H4 (cell line): Measurements from ENCODE around the gene C1orf210. TPM values are rescaled to one million over a fixed set of nuclear protein-coding genes. Genes with fewer than 3 reads are reported as not detected.

Experiments
- DNase-seq: peaks from one replicate; pipeline ENCODE4 v3.0.0-alpha.2; 2015; ENCODE audit warnings: low spot score
- total RNA-seq: library from RNA; depleted of rRNA; stranded (reverse); fragments of >200 nt; shearing (Covaris generic); gene quantifications from 2 replicates; pipeline ENCODE4 v1.2.3, GENCODE V29; 2014

Gene C1orf210
- total RNA-seq, 1 experiment from 2014 or later, result not detected

DNA sequence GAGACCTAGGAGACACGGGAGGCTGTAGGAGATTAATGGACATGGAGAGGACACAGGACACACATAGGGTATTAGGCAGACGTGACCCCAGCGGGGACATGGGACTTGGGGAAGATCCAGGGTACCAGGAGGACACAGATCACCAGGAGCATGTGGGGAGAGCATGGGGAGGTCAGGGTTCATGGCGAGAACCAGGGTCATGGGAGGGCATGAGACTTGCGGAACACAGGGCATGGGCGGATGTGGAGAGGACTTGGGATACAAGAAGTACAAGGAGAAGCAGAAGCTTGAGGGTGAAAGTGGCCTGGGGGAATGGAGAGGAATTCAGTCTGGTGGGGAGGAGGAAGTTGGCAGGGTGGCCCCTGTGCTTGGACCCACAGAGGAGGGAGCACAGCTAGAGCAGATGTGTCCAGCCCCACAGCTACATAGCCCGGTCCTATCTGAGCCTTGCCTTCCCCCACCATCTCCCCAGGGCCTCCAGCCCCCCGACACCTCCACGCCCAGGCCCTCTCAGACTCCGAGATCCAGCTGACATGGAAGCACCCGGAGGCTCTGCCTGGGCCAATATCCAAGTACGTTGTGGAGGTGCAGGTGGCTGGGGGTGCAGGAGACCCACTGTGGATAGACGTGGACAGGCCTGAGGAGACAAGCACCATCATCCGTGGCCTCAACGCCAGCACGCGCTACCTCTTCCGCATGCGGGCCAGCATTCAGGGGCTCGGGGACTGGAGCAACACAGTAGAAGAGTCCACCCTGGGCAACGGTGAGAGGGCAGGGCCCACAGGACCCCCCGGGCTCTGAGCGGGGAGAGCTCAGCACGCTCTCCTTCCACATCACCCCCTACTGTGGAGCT is 27.5 kb upstream of the C1orf210 start:
- DNase-seq, result no peak

DNA sequence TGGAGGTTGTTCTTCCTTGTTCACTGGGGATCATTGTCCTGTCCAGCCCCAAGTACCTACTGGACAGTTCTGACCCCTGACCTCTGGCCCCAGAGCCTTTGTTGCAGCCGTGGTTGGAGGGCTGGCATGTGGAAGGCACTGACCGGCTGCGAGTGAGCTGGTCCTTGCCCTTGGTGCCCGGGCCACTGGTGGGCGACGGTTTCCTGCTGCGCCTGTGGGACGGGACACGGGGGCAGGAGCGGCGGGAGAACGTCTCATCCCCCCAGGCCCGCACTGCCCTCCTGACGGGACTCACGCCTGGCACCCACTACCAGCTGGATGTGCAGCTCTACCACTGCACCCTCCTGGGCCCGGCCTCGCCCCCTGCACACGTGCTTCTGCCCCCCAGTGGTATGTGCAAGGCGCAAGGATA is 26.8 kb upstream of the C1orf210 start:
- no peak for DNase-seq

DNA sequence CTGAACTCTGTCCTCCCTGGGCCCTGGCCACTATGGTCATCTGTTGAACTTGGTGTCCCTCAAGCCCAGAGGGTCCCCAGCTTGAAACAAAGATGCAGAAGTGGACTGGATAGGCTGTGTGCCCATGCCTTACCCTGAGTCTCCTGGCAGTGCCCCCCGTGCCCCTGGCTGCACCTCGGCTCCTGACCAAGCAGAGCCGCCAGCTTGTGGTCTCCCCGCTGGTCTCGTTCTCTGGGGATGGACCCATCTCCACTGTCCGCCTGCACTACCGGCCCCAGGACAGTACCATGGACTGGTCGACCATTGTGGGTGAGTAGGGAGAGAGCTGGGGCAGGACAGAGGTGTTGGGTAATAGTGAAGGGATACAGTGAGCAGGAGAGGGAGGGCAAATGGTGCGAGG is 26.1 kb upstream of the C1orf210 start:
- DNase-seq, result no peak

DNA sequence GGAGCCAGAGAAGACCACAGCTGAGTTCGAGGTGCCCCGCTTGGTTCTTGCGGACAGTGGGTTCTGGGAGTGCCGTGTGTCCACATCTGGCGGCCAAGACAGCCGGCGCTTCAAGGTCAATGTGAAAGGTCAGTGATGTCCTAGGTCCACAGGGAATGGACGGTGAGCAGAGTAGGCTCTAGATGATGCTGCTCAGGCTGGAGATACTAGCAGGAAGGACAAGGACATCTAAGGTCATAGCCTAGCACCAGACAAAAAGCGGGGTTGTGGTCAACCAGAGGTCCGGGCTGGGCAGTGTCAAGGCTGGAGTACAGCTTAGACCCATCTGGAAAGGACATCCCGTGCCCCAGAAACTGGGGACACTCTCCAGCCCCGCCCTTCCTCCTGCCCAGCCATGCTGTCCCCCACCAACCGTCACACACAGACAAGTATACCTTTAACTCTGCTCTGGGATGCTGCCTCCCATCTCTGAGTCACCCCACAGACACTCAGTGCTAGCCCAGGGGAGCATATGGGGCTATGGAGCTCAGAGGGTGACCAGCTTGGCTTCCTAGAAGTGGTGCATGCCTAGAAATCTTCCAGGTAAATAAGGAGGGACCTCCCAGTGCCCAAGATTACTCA is 24.1 kb upstream of the C1orf210 start:
- DNase-seq, result no peak

DNA sequence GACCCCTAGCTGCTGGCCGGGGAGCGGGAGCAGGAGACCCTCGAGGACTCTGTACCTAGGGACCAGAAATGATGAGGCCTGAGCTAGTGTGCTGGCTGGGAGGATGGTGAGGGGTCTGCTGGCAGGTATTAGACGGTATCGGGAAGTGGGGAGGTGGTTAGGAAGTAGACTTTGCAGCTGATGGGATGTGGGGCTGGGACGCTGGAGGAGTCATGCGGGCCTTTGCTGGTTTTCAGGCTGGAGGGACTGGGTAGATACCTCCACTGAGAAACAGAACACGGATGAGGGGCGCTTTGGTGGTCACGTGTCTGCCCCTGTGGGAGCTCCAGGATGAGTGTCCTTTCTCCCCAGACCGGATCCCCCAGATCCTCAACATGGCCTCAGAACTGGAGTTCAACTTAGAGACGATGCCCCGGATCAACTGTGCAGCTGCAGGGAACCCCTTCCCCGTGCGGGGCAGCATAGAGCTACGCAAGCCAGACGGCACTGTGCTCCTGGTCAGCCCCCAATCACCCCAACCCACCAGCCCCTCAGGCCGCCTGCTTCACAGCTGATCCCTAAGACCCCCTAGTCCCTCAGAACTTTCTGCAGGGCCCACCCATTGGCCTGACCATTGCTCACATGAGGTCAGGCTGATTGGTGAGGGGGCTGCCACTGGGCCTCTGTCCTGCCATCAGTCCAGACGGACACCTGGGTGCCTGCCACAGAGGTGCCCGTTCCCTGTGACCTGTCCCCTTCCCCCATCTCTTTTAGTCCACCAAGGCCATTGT is 23.4 kb upstream of the C1orf210 start:
- DNase-seq, result no peak

DNA sequence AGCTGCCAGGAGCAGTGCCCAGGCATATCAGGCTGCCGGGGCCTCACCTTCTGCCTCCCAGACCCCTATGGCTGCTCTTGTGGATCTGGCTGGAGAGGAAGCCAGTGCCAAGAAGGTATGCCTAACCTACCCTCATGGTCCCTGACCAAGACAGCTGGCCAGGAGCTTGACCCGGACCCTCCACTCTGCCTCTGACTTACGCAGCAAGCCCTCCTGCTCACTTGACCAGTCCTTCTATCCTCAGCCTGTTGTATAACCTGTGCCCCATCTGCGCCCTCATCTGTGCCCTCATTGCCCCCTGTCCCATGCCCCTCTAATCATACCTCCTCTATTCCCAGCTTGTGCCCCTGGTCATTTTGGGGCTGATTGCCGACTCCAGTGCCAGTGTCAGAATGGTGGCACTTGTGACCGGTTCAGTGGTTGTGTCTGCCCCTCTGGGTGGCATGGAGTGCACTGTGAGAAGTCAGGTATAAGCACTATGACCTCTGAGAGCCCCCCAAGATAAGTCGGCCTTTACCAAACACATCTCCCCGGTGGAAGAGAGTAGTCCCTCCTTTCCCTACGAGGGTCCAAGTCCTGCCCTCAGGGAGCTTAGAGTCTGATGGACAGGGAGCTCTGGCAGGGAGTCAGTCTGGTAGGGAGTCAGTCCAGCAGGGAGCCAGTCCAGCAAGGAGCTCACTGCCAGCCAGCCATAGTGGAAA is 22.2 kb upstream of the C1orf210 start:
- DNase-seq, result no peak

DNA sequence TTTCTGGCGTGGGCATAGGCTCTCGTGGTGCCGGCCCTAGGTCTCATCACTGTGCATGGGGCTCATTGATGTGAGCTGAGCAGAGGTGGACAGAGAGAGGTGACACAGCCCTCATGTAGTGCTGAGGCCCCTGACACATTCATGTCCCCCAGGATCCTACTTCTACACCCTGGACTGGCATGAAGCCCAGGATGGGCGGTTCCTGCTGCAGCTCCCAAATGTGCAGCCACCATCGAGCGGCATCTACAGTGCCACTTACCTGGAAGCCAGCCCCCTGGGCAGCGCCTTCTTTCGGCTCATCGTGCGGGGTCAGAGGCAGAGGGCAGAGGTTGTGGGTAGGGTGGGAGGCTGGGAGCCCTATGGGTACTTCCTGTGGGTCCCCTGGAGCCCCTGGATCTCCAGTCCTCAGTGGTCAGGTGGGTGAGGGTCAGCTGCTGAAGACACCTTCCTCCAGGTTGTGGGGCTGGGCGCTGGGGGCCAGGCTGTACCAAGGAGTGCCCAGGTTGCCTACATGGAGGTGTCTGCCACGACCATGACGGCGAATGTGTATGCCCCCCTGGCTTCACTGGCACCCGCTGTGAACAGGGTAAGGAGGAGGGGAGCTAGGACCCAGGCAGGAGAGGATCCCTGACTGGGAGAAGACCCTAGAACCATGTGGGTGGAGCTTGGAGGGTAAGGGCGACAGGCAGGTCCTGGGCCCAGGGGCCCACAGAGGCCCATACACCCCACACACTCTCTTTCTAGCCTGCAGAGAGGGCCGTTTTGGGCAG is 21.5 kb upstream of the C1orf210 start:
- DNase-seq, result no peak

DNA sequence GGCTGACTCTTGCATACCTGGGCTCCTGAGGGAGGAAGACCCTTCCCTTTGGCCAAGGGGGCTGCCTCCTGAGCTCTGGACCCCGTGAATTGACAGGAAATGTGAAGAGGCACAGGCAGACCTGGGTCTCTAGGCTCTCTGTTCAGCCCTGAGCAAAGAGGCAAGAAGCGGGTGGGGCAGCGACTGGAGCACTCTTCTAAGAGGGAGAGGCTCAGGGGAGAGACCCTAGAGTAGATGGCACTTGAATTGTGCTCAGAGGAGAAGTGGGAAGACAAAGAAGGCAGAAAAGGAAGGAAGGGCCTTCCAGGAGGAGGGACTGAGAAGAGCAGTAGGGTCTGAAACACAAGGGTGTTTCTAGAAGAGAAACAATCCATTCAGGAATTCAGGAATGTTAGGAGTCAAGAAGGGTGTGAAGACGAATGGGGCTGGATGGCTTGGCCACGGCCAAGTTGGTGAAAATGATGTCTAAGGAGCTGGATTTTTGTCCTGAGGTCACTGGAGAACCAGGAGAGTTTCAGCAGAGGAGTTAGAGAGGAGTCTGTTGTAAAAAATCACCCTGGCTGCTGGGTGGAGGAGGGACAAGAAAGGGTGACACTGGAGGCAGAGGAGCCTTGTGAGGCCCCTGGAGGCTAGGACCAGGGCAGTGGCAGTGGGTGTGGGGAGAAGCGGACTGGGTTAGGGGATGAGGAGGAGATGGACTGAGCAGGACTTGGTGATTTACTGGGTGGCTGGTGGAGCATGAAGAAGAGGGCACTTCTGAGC is 20.7 kb upstream of the C1orf210 start:
- DNase-seq, result no peak

DNA sequence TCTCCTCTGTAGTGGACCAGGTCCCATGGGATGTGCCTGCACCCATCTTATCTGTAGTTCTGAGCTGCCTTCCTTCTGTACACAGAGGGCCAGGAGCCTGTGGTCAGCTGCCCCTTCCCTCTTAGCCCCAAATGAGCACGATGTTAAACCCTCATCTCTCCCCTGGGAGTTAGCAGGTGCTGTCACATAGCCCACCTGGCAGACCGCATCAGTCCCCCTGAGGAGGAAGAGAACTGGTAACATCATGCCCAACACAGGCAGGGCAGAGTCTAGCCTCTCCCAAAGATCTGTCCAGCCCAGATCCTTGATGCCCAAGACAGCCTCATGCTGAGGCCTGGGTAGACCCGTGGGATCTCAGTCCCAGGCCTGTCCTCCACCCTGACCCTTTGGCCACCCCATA is 20.1 kb upstream of the C1orf210 start:
- no peak for DNase-seq

DNA sequence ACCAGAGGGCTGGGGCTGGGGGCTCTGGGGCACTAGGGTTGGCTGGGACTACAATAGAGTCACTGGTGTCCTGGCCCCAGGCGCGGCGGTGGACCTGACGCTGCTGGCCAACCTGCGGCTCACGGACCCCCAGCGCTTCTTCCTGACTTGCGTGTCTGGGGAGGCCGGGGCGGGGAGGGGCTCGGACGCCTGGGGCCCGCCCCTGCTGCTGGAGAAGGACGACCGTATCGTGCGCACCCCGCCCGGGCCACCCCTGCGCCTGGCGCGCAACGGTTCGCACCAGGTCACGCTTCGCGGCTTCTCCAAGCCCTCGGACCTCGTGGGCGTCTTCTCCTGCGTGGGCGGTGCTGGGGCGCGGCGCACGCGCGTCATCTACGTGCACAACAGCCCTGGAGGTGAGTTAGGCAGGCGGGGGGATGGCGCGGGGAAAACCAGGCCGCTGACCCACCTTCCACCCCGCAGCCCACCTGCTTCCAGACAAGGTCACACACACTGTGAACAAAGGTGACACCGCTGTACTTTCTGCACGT is 19.5 kb upstream of the C1orf210 start:
- DNase-seq, result no peak

DNA sequence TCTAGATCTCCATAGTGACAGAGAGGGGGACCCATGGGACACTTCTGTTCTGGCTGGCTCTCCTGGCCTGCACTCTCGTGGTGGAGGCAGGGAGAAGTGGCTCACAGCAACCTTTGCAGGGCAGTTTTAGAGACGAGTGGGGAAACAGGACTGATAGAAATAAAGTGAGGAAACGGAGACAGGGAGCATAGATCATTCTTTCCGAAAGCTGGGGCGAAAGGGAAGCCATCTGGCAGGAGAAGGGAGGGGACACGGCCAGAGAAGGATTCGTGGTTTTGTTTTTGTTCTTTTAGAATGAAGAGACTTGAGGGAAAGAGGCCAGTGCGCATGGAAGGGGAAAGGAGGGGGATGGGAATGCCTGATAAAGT is 18.9 kb upstream of the C1orf210 start:
- DNase-seq, result no peak

DNA sequence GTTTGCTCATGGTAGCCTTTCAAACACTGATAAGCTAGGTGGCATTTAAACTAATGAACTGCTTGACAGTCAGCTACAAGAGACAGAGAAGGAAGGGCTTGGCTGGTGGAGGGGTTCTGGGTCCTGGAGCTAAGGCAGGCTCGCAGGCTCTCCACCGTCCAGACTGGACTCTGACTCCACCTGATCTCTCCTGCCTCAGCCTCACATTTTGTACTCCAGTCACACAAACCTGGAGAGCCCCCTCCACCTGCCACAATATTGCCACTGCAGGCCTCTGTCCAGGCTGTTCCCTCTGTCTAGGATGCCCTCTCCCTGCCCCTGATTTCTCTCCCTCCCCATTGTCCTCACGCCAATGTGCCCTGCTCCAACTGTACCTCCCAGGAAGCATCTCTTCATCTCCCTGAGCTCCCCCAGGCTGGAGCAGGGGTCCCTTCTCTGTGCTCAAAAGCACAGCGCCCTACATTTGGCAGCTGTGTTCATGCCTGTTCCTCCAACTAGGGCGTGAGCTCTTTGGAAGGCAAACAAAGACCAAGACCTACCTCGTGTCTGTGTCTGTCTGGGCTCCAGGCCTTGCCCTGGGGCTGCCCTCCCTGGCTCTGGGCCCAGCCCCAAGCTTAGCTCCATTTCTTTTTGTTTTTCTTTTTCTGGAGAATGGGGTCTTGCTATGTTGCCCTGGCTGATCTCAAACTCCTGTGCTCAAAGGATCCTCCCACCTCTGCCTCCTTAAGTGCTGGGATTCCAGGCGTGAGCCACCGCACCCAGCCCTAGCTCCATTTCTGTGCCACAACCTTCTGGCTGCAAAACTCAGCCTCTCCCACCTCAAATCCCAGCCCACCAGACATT is 18.3 kb upstream of the C1orf210 start:
- no peak for DNase-seq

DNA sequence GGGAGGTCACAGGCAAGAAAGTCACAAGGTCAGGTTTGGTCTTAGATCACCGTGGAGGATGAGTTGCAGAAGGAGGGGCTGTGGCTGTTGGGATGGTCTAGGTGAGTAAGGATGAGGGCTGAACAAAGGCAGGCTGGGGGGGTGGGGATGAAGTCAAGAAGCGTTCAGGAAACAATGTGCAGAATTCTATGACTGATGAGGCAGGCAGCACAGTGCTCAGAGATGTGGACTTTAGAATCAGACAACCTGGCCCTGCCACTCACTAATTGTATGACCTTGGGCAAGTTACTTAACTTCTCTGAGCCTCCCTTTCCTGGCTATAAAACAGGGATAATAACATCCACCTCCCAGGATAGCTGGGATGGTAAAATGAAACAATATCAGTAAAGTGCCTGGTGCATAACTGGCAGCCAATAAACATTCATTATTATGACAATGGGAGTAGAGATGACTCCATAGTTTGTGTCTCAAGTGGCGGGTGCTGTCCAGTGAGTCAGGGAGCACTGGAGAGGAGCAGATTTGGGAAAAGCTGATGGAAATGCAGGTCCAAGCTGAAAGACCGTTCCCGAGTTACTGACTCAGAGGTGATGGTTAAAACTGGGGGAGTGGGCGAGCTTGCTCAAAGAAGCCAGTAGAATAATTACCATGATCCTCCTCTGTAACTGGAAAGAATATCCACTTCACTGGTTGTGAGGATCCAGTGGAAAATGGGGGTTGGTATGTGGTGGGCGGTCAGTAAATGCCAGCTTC is 17.5 kb upstream of the C1orf210 start:
- no peak for DNase-seq

DNA sequence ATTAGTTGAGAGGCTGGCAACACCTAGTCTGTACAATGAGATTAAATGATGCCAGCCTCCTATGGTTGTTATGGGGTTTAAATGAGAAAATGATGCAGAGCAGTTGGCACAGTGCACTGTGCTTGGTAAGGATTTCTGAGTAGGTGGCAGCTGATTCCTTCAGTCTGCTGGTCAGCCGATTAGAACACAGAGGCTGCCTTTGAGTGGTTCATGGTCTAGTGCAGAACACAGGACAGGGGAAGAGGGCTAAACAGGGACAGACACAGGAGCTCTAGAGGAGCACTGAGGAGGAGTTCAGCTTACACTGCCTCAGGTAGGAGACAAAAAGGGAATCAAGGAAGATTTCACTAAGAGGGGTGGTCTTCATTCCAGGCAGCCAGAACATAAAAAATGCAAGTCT is 16.8 kb upstream of the C1orf210 start:
- no peak for DNase-seq

DNA sequence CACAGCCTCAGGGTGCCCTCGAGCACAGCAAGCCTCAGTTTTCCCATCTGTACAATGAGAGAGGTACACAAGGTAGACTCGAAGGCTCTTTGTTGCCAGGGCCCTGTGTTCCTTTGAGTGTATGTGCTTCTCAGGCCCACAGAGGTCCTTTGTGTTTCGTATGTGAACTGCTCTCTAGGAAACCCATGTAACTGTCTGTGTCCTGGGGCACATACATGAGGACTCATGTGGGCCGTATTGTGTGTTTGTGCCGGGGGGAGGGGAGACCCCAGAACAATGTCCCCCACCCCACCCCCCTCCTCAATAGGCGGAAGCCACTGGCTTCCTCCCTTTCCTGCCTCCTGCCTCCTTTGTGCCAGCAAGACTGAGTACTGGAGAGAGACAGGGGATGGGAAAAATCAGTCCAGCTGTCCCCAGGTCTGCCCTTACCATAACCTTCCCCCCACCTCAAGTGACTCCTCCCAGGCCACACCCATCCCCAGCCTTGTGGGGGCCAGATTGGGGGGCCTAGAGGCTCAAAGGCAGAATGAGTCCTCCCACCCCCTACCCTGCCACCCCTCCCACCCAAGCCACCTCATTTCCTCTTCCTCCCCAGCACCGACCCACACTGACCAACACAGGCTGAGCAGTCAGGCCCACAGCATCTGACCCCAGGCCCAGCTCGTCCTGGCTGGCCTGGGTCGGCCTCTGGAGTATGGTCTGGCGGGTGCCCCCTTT is 15.2 kb upstream of the C1orf210 start, which contains the start of gene TIE1:
TIE1 (plus strand) TSS at position 605 of the 717 bp plus-strand sequence; CDS start at position 695, 90 bp downstream.
- DNase-seq, result no peak

DNA sequence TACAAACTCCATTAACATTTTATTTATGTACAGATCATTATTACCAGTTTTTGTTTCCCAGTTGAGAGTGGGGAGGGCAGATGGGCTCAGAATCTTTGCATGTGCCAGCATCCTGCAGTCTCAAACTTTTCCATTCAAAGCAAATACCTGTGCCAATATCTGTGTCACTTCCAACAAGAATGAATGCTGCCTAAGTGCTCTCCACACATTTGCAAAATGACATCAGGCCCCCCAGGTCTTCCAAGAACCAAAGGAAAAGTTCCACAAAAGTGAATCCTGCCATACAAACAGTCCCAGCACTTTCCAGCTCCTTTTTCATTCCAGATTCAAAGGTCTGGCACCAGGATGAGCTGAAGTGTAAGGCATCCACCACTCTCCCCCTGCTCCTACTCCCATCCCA is 13.7 kb upstream of the C1orf210 start:
- DNase-seq, result no peak

DNA sequence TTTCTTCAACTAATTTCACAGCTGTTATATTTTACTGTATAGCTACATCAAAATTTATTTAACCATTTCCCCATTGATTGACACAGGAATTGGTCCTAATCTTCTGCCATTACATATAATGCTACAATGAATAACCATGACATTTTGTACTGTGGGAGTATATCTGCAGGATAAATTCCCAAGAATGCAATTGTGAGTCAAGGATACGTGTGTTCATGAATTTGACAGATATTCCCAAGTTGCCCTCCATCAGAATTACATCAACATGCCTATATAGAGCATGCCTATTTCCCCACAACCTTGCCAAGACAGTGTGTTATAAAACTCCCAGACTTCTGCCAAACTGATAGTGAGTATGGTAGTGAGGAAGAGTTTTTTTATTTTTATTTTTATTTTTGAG is 12.7 kb upstream of the C1orf210 start:
- DNase-seq, result no peak

DNA sequence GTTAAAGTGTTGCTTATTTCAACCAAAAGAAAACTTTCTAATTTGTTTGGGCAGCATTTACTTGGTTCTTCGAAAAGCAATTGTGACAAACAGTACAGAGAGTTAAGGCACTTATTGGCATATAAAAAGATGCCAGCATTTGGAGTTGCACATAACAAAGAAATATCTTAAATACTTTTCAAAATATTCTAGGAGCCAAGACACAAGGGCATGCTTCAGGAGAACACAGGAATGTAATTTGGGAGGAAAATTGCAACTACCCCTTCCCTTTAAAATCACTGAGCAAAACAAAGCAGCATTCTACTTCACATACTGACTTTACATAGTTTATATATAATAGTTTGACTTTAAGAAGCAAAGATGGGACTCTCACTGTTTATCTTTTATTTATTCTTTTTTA is 10.8 kb upstream of the C1orf210 start:
- no peak for DNase-seq
